BE2C (cell line): ENCODE measurements around the gene ACVR1B.

Experiments used
- DNase-seq: peaks from one replicate; pipeline ENCODE4 v3.0.0-alpha.2; 2020
- H3K27me3 ChIP-seq: fragments of 250-450 bp; sonication (Bioruptor Pico); 2 replicates; pipeline ENCODE4 v1.5.1; 2020; ENCODE audit warnings: mild to moderate bottlenecking
- H3K36me3 ChIP-seq: fragments of 250-450 bp; sonication (Bioruptor Pico); 2 replicates; pipeline ENCODE4 v1.5.1; 2020; ENCODE audit warnings: mild to moderate bottlenecking
- H3K4me1 ChIP-seq: fragments of 250-450 bp; sonication (Bioruptor Pico); 2 replicates; pipeline ENCODE4 v1.5.1; 2020
- H3K4me3 ChIP-seq: 2 replicates; pipeline ENCODE4 v1.5.1; 2011; ENCODE audit warnings: low read depth, low read length
- H3K9me3 ChIP-seq: fragments of 250-450 bp; sonication (Bioruptor Pico); 2 replicates; pipeline ENCODE4 v1.5.1; 2020
- TF ChIP-seq, protein P1 (sequence below): IDR thresholded peaks from 2 replicates; pipeline ENCODE4 v1.5.1; 2012; ENCODE audit warnings: mild to moderate bottlenecking, low read depth, low read length

The ACVR1B gene

DNA sequence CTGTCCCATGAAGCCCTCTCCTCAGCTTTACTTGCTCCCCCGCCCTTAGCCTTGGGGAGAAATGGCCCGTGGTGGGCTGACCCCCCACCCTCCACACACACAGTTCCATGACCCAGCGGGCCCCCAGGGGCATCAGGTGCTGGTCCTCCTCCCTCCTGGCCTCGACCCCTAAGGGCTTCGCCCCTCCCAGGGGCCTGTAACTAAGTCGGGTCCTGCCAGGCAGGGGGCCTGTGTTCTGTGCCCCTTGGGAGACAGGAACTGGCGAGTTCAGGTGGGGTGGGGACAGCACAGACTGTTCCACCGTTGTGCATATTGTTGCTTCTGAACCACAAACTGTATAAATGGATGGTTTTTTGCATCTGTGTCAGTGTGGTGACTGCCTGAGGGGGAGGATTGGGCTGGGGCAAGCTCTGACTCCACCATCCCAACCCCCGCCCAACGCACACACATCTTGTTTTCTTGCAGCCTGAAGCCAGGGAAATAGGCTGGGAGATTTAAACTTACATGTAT, 64.1 kb downstream of the ACVR1B start:
- H3K4me1 ChIP-seq, result peaks cover 9% of the 10 kb centered on the region
- DNase-seq, result no peak
- H3K4me3 ChIP-seq, result no peak overlapping the region
- no peaks in the 10 kb centered on the region; the same call in none of the 2 replicates for H3K36me3 ChIP-seq
- no peaks in the 10 kb centered on the region for H3K9me3 ChIP-seq
- TF ChIP-seq, protein P1, sequence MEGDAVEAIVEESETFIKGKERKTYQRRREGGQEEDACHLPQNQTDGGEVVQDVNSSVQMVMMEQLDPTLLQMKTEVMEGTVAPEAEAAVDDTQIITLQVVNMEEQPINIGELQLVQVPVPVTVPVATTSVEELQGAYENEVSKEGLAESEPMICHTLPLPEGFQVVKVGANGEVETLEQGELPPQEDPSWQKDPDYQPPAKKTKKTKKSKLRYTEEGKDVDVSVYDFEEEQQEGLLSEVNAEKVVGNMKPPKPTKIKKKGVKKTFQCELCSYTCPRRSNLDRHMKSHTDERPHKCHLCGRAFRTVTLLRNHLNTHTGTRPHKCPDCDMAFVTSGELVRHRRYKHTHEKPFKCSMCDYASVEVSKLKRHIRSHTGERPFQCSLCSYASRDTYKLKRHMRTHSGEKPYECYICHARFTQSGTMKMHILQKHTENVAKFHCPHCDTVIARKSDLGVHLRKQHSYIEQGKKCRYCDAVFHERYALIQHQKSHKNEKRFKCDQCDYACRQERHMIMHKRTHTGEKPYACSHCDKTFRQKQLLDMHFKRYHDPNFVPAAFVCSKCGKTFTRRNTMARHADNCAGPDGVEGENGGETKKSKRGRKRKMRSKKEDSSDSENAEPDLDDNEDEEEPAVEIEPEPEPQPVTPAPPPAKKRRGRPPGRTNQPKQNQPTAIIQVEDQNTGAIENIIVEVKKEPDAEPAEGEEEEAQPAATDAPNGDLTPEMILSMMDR, result no peak
- H3K27me3 ChIP-seq, result no peaks in the 10 kb centered on the region

DNA sequence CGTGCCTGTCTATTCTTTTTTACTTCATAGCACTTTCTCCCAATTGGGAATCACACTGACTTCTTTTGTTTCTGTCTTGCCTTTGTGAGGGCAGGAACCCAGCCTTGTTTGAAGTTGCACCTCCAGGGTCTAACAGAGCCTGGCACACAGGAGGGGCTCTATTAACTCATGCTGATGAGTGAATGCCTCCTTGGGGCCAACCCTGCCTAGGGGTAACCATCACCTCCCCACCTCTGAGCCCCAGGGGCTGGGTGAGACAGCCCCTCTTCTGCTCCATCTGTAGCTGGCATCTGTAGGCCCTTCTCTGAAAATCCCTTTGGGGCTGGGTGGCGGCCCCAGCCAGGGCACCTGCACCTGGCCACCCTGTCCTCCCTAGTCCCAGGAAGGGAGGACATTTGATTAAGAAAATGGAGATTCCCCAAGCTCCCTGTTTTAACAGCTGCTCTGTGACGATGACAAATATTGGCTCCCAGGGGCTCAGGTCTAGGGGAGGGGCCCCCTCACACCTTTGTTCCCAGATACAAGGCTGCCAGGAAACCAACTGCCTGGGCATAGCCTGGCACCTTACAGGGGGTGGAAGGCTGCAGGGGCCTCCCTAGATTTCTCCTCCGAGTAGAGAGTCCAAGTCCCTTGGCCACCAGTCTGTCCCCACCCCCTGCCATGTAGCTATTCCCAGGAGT, 67.1 kb downstream of the ACVR1B start:
- Histone ChIP-seq H3K27me3 (no peaks in the 10 kb centered on the region), H3K9me3 (no peaks in the 10 kb centered on the region), H3K36me3 (no peaks in the 10 kb centered on the region; the same call in 1 of the 2 replicates), H3K4me1 (peaks cover 2% of the 10 kb centered on the region; the same call in 1 of the 2 replicates), H3K4me3 (no peak overlapping the region)
- TF ChIP-seq, protein P1, result no peak
- no peak for DNase-seq

DNA sequence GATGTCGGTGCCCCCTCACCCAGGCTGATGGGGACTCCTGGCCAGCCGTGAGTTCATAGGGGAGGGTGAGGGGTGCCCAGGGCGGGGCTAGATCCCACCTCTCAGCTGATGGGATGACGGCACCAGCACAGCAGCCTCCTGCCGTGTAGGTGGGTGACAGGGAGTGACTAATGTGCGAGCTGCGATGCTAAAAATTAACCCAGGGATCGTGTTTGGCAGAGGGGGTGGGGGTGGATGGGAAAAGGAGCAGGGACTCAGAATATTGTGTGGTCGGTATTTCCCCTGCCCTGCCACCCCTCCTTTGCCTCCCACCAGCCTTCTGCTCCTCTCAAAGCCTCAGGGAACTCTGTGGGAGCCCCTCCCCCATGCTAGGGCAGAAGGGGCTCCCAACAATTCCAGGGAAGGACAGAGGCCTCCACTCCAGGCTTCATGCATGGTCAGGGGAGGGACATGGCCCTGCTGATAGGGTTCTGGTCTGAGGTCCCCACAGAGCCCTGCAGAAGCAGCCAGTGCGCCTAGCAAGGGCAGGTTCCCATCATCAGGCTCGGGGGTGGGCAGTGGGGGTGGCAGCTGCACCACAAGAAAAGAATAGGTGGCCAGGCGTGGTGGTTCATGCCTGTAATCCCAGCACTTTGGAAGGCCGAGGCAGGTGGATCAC, 67.7 kb downstream of the ACVR1B start:
- TF ChIP-seq, protein P1, result no peak
- H3K27me3 ChIP-seq, result no peaks in the 10 kb centered on the region
- no peaks in the 10 kb centered on the region for H3K36me3 ChIP-seq
- DNase-seq, result no peak
- no peaks in the 10 kb centered on the region for H3K9me3 ChIP-seq
- no peak overlapping the region for H3K4me3 ChIP-seq
- peaks cover 2% of the 10 kb centered on the region; the same call in 1 of the 2 replicates for H3K4me1 ChIP-seq

DNA sequence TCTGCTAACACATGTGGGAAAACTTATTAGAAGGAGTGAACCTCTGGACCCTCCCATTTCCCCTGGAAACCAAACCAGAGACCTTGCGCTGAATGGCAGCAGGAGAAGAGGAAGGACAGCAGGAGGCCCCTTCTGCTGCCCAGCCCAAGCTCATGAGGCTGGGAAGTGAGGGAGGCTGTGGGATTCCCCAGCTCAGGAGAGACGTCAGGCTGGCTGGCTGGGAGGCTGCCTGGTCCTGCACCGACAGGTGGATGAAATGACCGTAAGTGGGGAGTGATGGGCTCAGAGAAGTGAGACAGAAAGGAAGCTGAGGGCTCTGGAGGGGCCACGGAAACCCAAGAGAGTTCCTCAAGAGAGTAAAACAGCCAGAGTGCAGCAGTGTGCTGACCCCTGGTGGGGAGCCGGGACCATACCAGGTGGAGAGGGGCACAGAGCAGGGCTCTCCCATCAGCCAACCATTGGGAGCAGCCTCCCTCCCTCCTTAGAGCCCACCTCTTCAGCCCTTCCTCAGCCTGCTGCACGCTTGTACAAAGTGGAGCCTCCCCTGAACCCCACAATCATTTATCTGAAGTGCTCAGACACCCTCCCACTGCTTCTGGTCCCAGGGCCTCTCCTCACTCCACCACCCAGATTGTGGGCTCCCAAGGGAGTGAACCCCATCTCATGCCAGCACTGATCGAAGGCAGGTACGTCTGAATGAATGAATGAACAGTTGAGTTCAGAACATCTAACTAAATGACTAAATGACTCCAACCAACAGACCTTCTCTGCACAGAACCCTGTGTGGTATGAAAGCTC, 69.2 kb downstream of the ACVR1B start:
- DNase-seq, result peak; percentile 87
- Histone ChIP-seq H3K4me1 (peaks cover 2% of the 10 kb centered on the region; the same call in 1 of the 2 replicates), H3K4me3 (no peak overlapping the region), H3K9me3 (no peaks in the 10 kb centered on the region), H3K27me3 (no peaks in the 10 kb centered on the region), H3K36me3 (no peaks in the 10 kb centered on the region)
- TF ChIP-seq, protein P1, result peak; percentile 96

DNA sequence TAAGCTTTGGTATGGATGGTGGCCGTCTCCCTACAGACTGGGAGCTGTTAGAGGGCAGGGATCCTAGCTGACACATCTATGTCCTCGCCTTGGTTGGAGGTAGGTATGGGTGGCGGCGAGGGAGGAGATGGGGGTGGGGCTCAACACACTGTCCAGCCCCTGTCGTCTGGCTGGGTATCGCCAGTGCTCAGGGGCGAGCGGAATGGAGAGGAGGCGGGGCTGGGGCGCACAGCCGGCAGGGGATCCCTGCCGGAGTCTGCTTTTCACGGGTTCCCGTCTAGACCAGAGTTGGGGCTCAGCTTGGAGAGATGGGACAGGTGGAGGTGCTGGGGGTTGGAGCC, 71.3 kb downstream of the ACVR1B start:
- Histone ChIP-seq H3K9me3 (no peaks in the 10 kb centered on the region), H3K27me3 (no peaks in the 10 kb centered on the region), H3K4me1 (peaks cover 7% of the 10 kb centered on the region), H3K4me3 (peak overlapping the region; percentile 50), H3K36me3 (no peaks in the 10 kb centered on the region)
- TF ChIP-seq, protein P1, result no peak
- DNase-seq, result no peak
